Vagina (tissue), 2 donors: Measurements from ENCODE around the gene HPDL. TPM values are rescaled to one million over a fixed set of nuclear protein-coding genes. Genes with fewer than 3 reads are reported as not detected.
"Not testable (repeated sequence)": the region's sequence is repeated elsewhere in the genome, so short reads cannot be mapped to it uniquely, and the experiment has no call there.

Experiments
- DNase-seq, 2 donors: peaks; one replicate each; pipeline ENCODE4 v3.0.0-alpha.2; 2017; ENCODE audit errors: extremely low spot score in 2 of 2
- H3K27ac ChIP-seq: fragments of 200-600 bp; sonication (generic); one replicate; pipeline ENCODE4 v1.5.1; 2019
- H3K27me3 ChIP-seq: fragments of 200-600 bp; sonication (generic); one replicate; pipeline ENCODE4 v1.5.1; 2019
- H3K36me3 ChIP-seq, 2 donors: fragments of 200-600 bp; sonication (generic); one replicate each; pipeline ENCODE4 v1.5.1; 2017 to 2019
- H3K4me1 ChIP-seq: fragments of 200-600 bp; sonication (generic); one replicate; pipeline ENCODE4 v1.5.1; 2019
- H3K4me3 ChIP-seq, 2 donors: fragments of 200-600 bp; sonication (generic); 1 replicate in 1 of 2; 2 replicates in 1 of 2; pipeline ENCODE4 v1.5.1; 2016 to 2019
- H3K9me3 ChIP-seq: fragments of 200-600 bp; sonication (generic); one replicate; pipeline ENCODE4 v1.5.1; 2019
- CTCF ChIP-seq, 3 experiments: fragments of 450-650 bp in 2 of 3; fragments of 200-600 bp in 1 of 3; sonication (generic) in 1 of 3; IDR thresholded peaks; one replicate each; pipeline ENCODE4 v1.5.1; 2017 to 2019; ENCODE audit warnings: antibody characterized with exemption in 3 of 3, mild to moderate bottlenecking in 2 of 3, moderate library complexity in 2 of 3
- POLR2A ChIP-seq, 2 donors: fragments of 450-650 bp; IDR thresholded peaks; one replicate each; pipeline ENCODE4 v1.6.1; 2017; ENCODE audit warnings: antibody characterized with exemption in 2 of 2, mild to moderate bottlenecking in 2 of 2, moderate library complexity in 2 of 2
- POLR2AphosphoS5 ChIP-seq, 2 donors: sonication (generic); formaldehyde crosslinking; IDR thresholded peaks; one replicate each; pipeline ENCODE4 v1.9.0; 2017; ENCODE audit warnings: antibody characterized with exemption in 2 of 2, mild to moderate bottlenecking in 2 of 2, low read depth in 1 of 2; ENCODE audit not compliant: insufficient read depth in 1 of 2
- intact Hi-C: fragments of 100-400 bp; cut with DNase I; formaldehyde crosslinking; loops from one replicate; pipeline ENCODE4 v1.15.1; 2023
- total RNA-seq: library from RNA; depleted of rRNA; stranded (reverse); fragments of >200 nt; gene quantifications from one replicate; pipeline ENCODE4 v1.2.3, GENCODE V29; 2016

HPDL gene
- total RNA-seq, 1 donor from 2014 or later: 2.2 TPM

GRCh38 chr1:45359882-45360513 lies 33.3 kb downstream of the HPDL start:
- Histone ChIP-seq H3K4me3 (peak overlapping the region in 1 of 2 donors; percentile 29), H3K36me3 (no peaks in the 10 kb centered on the region), H3K4me1 (peaks cover 13% of the 10 kb centered on the region), H3K27me3 (no peaks in the 10 kb centered on the region), H3K9me3 (no peaks in the 10 kb centered on the region), H3K27ac (peak overlapping the region; percentile 81)
- no peak for DNase-seq
- peak in 1 of 2 donors; percentile 84 for TF ChIP-seq POLR2AphosphoS5 (IDR thresholded peaks at IDR 0.05; ENCODE audit: insufficient read depth in 1 of 2, low read depth in 1 of 2)
- TF ChIP-seq POLR2A (IDR thresholded peaks at IDR 0.05): no peak
- peak; percentile 31 to 65 (median 53) for TF ChIP-seq CTCF (IDR thresholded peaks at IDR 0.05)
- intact Hi-C loops: loop anchor here (5.0 to 10.0 kb wide), 2 partner anchors 132 to 205 kb away; partner anchors contain the start of gene TESK2

GRCh38 chr1:45360981-45361380 lies 34.3 kb downstream of the HPDL start:
- Histone ChIP-seq H3K27ac (peak overlapping the region; percentile 81), H3K4me3 (peak overlapping the region; percentile 15 to 21), H3K4me1 (peaks cover 13% of the 10 kb centered on the region)
- TF ChIP-seq POLR2AphosphoS5 (IDR thresholded peaks at IDR 0.05; ENCODE audit: insufficient read depth in 1 of 2, low read depth in 1 of 2): peak in 1 of 2 donors; percentile 47
- TF ChIP-seq CTCF (IDR thresholded peaks at IDR 0.05): peak in 1 of 3 experiments; percentile 7
- not testable (repeated sequence) for DNase-seq, H3K36me3 ChIP-seq, H3K9me3 ChIP-seq, H3K27me3 ChIP-seq
- intact Hi-C loops: loop anchor here (5.0 to 10.0 kb wide), 2 partner anchors 131 to 204 kb away; partner anchors contain the start of gene TESK2

GRCh38 chr1:45364294-45364693 lies 37.6 kb downstream of the HPDL start:
- Histone ChIP-seq H3K4me1 (peaks cover 13% of the 10 kb centered on the region), H3K36me3 (no peaks in the 10 kb centered on the region), H3K27me3 (no peaks in the 10 kb centered on the region), H3K27ac (no peak overlapping the region), H3K9me3 (no peaks in the 10 kb centered on the region), H3K4me3 (no peak overlapping the region)
- intact Hi-C loops: loop anchor here (5.0 to 10.0 kb wide), 2 partner anchors 128 to 201 kb away; partner anchors contain the start of gene TESK2
- no peak for TF ChIP-seq CTCF (IDR thresholded peaks at IDR 0.05)
- TF ChIP-seq POLR2A (IDR thresholded peaks at IDR 0.05): no peak
- no peak for TF ChIP-seq POLR2AphosphoS5 (IDR thresholded peaks at IDR 0.05; ENCODE audit: insufficient read depth in 1 of 2, low read depth in 1 of 2)
- no peak for DNase-seq

DNA sequence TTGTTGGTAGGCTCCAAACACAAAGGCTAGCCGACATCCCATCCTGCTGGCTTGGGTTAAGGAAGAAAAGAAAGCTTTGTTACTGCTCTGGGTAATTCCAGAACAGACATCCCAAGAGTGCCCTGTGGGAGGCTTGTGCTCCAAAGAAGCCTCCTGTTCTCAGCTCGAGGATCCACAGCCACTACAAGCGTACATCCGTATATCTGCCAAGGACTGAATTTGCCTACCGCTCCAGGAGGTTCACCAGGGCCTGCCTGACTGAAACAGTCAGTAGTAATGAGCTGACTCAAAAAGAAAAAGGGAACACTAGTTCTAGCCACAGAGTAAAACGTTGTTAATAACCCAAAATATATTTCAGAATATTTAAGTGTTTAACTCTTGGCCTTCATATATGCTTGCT lies 38.4 kb downstream of the HPDL start:
- H3K4me3 ChIP-seq: no peak overlapping the region
- H3K36me3 ChIP-seq: no peaks in the 10 kb centered on the region
- no peaks in the 10 kb centered on the region for H3K27me3 ChIP-seq
- H3K4me1 ChIP-seq: peaks cover 11% of the 10 kb centered on the region
- H3K27ac ChIP-seq: no peak overlapping the region
- no peaks in the 10 kb centered on the region for H3K9me3 ChIP-seq
- intact Hi-C loops: loop anchor here (10.0 kb wide), 1 partner anchor 200 kb away; no protein-coding TSS in a partner anchor
- TF ChIP-seq POLR2AphosphoS5 (IDR thresholded peaks at IDR 0.05; ENCODE audit: insufficient read depth in 1 of 2, low read depth in 1 of 2) (no peak), POLR2A (IDR thresholded peaks at IDR 0.05) (no peak), CTCF (IDR thresholded peaks at IDR 0.05) (no peak)
- DNase-seq: no peak

GRCh38 chr1:45370575-45370974 lies 43.9 kb downstream of the HPDL start:
- Histone ChIP-seq H3K27ac (no peak overlapping the region), H3K9me3 (no peaks in the 10 kb centered on the region), H3K4me3 (no peak overlapping the region), H3K27me3 (no peaks in the 10 kb centered on the region), H3K4me1 (peaks cover 4% of the 10 kb centered on the region), H3K36me3 (no peaks in the 10 kb centered on the region)
- DNase-seq: no peak
- TF ChIP-seq POLR2AphosphoS5 (IDR thresholded peaks at IDR 0.05; ENCODE audit: insufficient read depth in 1 of 2, low read depth in 1 of 2) (no peak), POLR2A (IDR thresholded peaks at IDR 0.05) (no peak), CTCF (IDR thresholded peaks at IDR 0.05) (no peak)
- intact Hi-C loops: no loop called here
